Liver (tissue), 2 donors: Measurements from ENCODE around the gene UBE2C.

Source experiments
- EGR1 ChIP-seq, 2 donors: IDR thresholded peaks; 2 replicates each; pipeline ENCODE4 v1.6.1; 2016 to 2018; ENCODE audit warnings: antibody characterized with exemption in 2 of 2, low read depth in 2 of 2
- FOXA1 ChIP-seq: IDR thresholded peaks from 2 replicates; pipeline ENCODE4 v1.6.1; 2016; ENCODE audit warnings: antibody characterized with exemption
- donor health status: healthy.

DNA sequence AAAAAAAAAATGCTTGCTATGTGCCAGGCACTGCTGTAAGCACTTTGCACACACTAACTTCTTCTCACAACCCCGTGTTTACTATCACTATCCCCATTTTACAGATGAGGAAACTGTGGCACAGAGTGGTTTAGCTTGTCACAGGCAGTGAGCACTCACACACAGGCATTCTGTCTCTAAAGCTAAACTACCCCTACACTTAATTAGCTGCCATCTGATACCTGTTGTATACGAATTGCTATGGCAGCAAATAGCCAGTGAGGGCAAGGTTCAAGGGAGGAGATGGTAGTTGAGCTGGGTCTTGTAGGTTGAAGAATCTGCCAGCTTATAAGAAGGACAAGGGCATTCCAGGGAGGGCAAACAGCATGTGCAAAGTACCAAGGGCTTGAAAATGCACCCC is 9.5 kb downstream of the UBE2C start:
- TF ChIP-seq EGR1 (IDR thresholded peaks at IDR 0.05; ENCODE audit: low read depth in 2 of 2), result no peak
- no peak for TF ChIP-seq FOXA1
